ENCODE measurements around the gene TRIM50.
A peak's percentile ranks its signal among the peaks of the same experiment; 100 is the strongest.
"Not testable (repeated sequence)": the region's sequence is repeated elsewhere in the genome, so short reads cannot be mapped to it uniquely, and the experiment has no call there.

TRIM50 gene

GRCh38 chr7:73312831-73313520, 14.9 kb downstream of the TRIM50 start:
- no peak for DNase-seq

GRCh38 chr7:73311421-73311820, 16.5 kb downstream of the TRIM50 start:
- DNase-seq, result not testable (repeated sequence)

GRCh38 chr7:73308665-73309214, 19.1 kb downstream of the TRIM50 start, which contains the start of gene NSUN5:
Gene NSUN5 (minus strand): TSS chr7:73308826. CDS start chr7:73308790, 36 bp downstream.
- DNase-seq, result peak; percentile 50

- DNase-seq, result no peak
Observed at GRCh38 chr7:73308074-73308664, 19.7 kb downstream of the TRIM50 start.

- no peak for DNase-seq
Observed at GRCh38 chr7:73307436-73307835, 20.4 kb downstream of the TRIM50 start.

GRCh38 chr7:73304612-73305387, 23.1 kb downstream of the TRIM50 start:
- not testable (repeated sequence) for DNase-seq

- DNase-seq, result no peak
Observed at GRCh38 chr7:73304071-73304470, 23.8 kb downstream of the TRIM50 start.

GRCh38 chr7:73303546-73303945, 24.3 kb downstream of the TRIM50 start:
- no peak for DNase-seq

GRCh38 chr7:73302846-73303245, 25.0 kb downstream of the TRIM50 start:
- DNase-seq, result not testable (repeated sequence)

- DNase-seq, result not testable (repeated sequence)
Observed at GRCh38 chr7:73301108-73301507, 26.8 kb downstream of the TRIM50 start.

GRCh38 chr7:73299812-73300211, 28.1 kb downstream of the TRIM50 start:
- DNase-seq, result not testable (repeated sequence)

- not testable (repeated sequence) for DNase-seq
Observed at GRCh38 chr7:73297706-73298105, 30.2 kb downstream of the TRIM50 start.

- DNase-seq, result not testable (repeated sequence)
Observed at GRCh38 chr7:73297235-73297634, 30.6 kb downstream of the TRIM50 start.

- not testable (repeated sequence) for DNase-seq
Observed at GRCh38 chr7:73277210-73277609, 50.7 kb downstream of the TRIM50 start.

GRCh38 chr7:73267813-73268212, 60.1 kb downstream of the TRIM50 start:
- DNase-seq, result not testable (repeated sequence)

GRCh38 chr7:73266719-73267368, 61.0 kb downstream of the TRIM50 start:
- DNase-seq, result not testable (repeated sequence)
